Thyroid gland (tissue), 4 donors: ENCODE data around the gene ACSL6. TPM values are rescaled to one million over a fixed set of nuclear protein-coding genes. Genes with fewer than 3 reads are reported as not detected.

Experiments
- DNase-seq, 2 donors: peaks; one replicate each; pipeline ENCODE4 v3.0.0-alpha.2; 2019
- H3K27ac ChIP-seq, 3 donors: fragments of 200-600 bp; sonication (generic); 1 replicate in 2 of 3; 2 replicates in 1 of 3; pipeline ENCODE4 v1.5.1; 2016 to 2019; ENCODE audit warnings: mild to moderate bottlenecking in 1 of 3, moderate library complexity in 1 of 3
- H3K27me3 ChIP-seq: fragments of 200-600 bp; sonication (generic); one replicate; pipeline ENCODE4 v1.5.1; 2019
- H3K36me3 ChIP-seq, 2 donors: fragments of 200-600 bp; sonication (generic); one replicate each; pipeline ENCODE4 v1.5.1; 2016 to 2019
- H3K4me1 ChIP-seq, 2 donors: fragments of 200-600 bp; sonication (generic); one replicate each; pipeline ENCODE4 v1.5.1; 2017 to 2019
- H3K4me3 ChIP-seq, 3 donors: fragments of 200-600 bp; sonication (generic); replicated peaks in 1 of 3; 1 replicate in 2 of 3; 2 replicates in 1 of 3; pipeline ENCODE4 v1.5.1; 2016; ENCODE audit warnings: mild to moderate bottlenecking in 1 of 3
- H3K9me3 ChIP-seq: fragments of 200-600 bp; sonication (generic); one replicate; pipeline ENCODE4 v1.5.1; 2017
- POLR2A ChIP-seq, 2 donors: fragments of 450-650 bp; IDR thresholded peaks; one replicate each; pipeline ENCODE4 v1.6.1; 2017; ENCODE audit warnings: antibody characterized with exemption in 2 of 2, mild to moderate bottlenecking in 2 of 2, moderate library complexity in 1 of 2
- WGBS, 2 donors: methylation state at CpG; one replicate each; pipeline ENCODE4 v1.1.5; 2017; 5-methylcytosine and 5-hydroxymethylcytosine counted together
- intact Hi-C: fragments of 100-400 bp; cut with DNase I; formaldehyde crosslinking; loops from one replicate; pipeline ENCODE4 v1.15.1; 2023
- total RNA-seq, 4 donors: library from RNA; depleted of rRNA; stranded (reverse); fragments of >200 nt; gene quantifications; one replicate each; pipeline ENCODE4 v1.2.3, GENCODE V29; 2016
- TF ChIP-seq, protein P1 (sequence below), 6 experiments: fragments of 200-600 bp in 3 of 6; fragments of 450-650 bp in 3 of 6; sonication (generic) in 3 of 6; IDR thresholded peaks; one replicate each; pipeline ENCODE4 v1.5.1; 2016 to 2019; ENCODE audit warnings: antibody characterized with exemption in 6 of 6, mild to moderate bottlenecking in 2 of 6, inconsistent platforms in 1 of 6, moderate library complexity in 1 of 6

ACSL6 gene
- total RNA-seq, 4 donors from 2014 or later: 0.71 to 6.2 (median 1.2) TPM

DNA sequence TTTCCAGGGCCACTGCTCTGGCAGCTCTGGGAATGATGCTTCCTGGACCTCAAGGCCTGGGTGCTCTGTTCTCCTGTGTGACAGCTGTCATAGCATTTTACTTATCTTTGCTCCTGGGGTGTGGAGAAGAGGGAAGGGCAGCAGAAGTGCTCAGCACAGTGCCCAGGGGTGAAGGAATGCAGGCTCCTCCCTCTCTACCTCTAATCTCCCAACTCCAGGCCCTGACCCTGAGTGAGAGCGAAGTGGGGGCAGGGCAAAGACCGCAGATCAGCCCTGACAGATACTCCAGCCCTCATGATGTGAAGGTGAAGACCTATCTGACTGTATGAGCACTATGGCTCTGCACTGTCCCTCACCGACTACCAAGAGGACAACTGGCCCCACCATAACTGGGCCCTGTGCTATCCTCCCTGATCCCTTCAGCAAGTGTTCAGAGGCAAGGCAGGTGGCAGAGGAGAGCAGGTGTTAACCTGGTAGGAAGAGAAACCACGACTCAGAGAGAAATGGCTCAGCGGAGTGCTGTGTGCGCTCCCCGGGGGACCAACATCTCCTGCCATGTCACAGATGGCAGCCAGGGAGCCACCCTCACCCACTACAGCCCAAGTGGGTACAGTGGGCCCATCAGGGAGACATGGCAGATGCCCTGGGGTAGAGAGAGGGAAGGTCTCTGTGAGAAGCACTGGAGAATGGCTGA, 16.8 kb downstream of the ACSL6 start:
- H3K4me3 ChIP-seq: no peak overlapping the region
- WGBS, 2 donors: 78 to 85% methylated on average over 5 to 6 of the region's 7 CpGs
- intact Hi-C loops: no loop called here

GRCh38 chr5:131994090-131994489, 17.4 kb downstream of the ACSL6 start:
- 86 to 95% methylated on average over 5 to 6 of the region's 7 CpGs for WGBS, 2 donors
- Histone ChIP-seq H3K27ac (no peak overlapping the region), H3K9me3 (no peaks in the 10 kb centered on the region), H3K4me1 (no peaks in the 10 kb centered on the region), H3K4me3 (no peak overlapping the region), H3K36me3 (no peaks in the 10 kb centered on the region), H3K27me3 (no peaks in the 10 kb centered on the region)
- TF ChIP-seq POLR2A (IDR thresholded peaks at IDR 0.05): no peak
- TF ChIP-seq, protein P1, sequence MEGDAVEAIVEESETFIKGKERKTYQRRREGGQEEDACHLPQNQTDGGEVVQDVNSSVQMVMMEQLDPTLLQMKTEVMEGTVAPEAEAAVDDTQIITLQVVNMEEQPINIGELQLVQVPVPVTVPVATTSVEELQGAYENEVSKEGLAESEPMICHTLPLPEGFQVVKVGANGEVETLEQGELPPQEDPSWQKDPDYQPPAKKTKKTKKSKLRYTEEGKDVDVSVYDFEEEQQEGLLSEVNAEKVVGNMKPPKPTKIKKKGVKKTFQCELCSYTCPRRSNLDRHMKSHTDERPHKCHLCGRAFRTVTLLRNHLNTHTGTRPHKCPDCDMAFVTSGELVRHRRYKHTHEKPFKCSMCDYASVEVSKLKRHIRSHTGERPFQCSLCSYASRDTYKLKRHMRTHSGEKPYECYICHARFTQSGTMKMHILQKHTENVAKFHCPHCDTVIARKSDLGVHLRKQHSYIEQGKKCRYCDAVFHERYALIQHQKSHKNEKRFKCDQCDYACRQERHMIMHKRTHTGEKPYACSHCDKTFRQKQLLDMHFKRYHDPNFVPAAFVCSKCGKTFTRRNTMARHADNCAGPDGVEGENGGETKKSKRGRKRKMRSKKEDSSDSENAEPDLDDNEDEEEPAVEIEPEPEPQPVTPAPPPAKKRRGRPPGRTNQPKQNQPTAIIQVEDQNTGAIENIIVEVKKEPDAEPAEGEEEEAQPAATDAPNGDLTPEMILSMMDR (IDR thresholded peaks at IDR 0.05): no peak
- intact Hi-C loops: no loop called here
- no peak for DNase-seq

More for the DNA sequence above, 16.8 kb downstream of the ACSL6 start:
- Histone ChIP-seq H3K27ac (no peak overlapping the region), H3K4me1 (no peaks in the 10 kb centered on the region), H3K9me3 (no peaks in the 10 kb centered on the region), H3K27me3 (no peaks in the 10 kb centered on the region), H3K36me3 (no peaks in the 10 kb centered on the region)
- no peak for TF ChIP-seq POLR2A (IDR thresholded peaks at IDR 0.05)
- TF ChIP-seq, protein P1 (IDR thresholded peaks at IDR 0.05): no peak
- DNase-seq: no peak

- Histone ChIP-seq H3K4me1 (no peaks in the 10 kb centered on the region), H3K9me3 (no peaks in the 10 kb centered on the region), H3K4me3 (no peak overlapping the region), H3K27ac (no peak overlapping the region), H3K36me3 (no peaks in the 10 kb centered on the region), H3K27me3 (no peaks in the 10 kb centered on the region)
- intact Hi-C loops: no loop called here
- DNase-seq: no peak
- 97 to 98% methylated on average over 4 of the region's 4 CpGs for WGBS, 2 donors
- no peak for TF ChIP-seq POLR2A (IDR thresholded peaks at IDR 0.05)
- TF ChIP-seq, protein P1 (IDR thresholded peaks at IDR 0.05): no peak
Measured at GRCh38 chr5:131993676-131994075, 17.8 kb downstream of the ACSL6 start.

- no peak overlapping the region for H3K27ac ChIP-seq
- TF ChIP-seq, protein P1 (IDR thresholded peaks at IDR 0.05): no peak
- TF ChIP-seq POLR2A (IDR thresholded peaks at IDR 0.05): no peak
- H3K9me3 ChIP-seq: no peaks in the 10 kb centered on the region
- no peaks in the 10 kb centered on the region for H3K27me3 ChIP-seq
- no peaks in the 10 kb centered on the region for H3K4me1 ChIP-seq
- DNase-seq: no peak
- no peaks in the 10 kb centered on the region for H3K36me3 ChIP-seq
- intact Hi-C loops: no loop called here
- H3K4me3 ChIP-seq: no peak overlapping the region
- 77 to 85% methylated on average over 5 of the region's 5 CpGs for WGBS, 2 donors
Measured at GRCh38 chr5:131992370-131992769, 19.1 kb downstream of the ACSL6 start.

DNA sequence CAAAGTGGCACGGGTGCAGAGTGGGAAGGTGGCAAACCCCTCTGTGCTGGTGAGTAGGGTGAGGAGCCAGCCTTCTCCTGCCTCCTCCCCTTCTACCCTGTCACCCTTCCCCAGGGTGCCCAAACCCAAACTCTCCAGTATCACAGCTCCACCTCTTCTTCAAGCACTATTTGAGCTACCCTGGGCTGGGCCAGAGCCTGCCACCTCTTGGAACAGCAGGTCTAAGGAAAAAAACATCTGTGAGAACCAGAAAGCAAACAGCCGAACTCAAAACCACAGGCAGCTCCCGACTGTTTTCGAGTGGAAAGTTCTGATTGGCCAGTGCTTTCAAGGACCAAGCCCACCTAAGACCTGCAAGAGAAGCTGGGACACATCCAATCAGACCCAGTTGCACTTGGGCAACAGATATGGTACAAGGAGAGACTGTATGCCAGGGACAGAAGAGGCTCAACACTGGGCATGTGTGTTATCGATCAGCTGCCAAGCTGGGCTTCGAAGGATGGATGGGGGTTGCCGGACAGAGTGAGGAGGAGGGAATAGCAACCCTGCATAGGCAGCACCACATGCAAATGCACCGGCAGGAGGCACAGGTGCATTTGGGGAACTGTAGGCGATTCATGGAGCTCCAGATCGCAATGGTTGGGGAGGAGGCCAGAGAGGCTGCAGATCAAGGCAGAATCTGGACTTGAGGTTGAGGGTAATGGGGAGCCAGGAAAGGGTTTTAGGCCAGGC, 19.7 kb downstream of the ACSL6 start:
- H3K27me3 ChIP-seq: no peaks in the 10 kb centered on the region
- intact Hi-C loops: no loop called here
- no peaks in the 10 kb centered on the region for H3K4me1 ChIP-seq
- DNase-seq: no peak
- TF ChIP-seq, protein P1 (IDR thresholded peaks at IDR 0.05): no peak
- no peak for TF ChIP-seq POLR2A (IDR thresholded peaks at IDR 0.05)
- no peak overlapping the region for H3K4me3 ChIP-seq
- no peak overlapping the region for H3K27ac ChIP-seq
- H3K9me3 ChIP-seq: no peaks in the 10 kb centered on the region
- no peaks in the 10 kb centered on the region for H3K36me3 ChIP-seq
- WGBS, 2 donors: 46 to 52% methylated on average over 10 of the region's 10 CpGs
